ENCODE measurements around the gene PARP12.

DNA sequence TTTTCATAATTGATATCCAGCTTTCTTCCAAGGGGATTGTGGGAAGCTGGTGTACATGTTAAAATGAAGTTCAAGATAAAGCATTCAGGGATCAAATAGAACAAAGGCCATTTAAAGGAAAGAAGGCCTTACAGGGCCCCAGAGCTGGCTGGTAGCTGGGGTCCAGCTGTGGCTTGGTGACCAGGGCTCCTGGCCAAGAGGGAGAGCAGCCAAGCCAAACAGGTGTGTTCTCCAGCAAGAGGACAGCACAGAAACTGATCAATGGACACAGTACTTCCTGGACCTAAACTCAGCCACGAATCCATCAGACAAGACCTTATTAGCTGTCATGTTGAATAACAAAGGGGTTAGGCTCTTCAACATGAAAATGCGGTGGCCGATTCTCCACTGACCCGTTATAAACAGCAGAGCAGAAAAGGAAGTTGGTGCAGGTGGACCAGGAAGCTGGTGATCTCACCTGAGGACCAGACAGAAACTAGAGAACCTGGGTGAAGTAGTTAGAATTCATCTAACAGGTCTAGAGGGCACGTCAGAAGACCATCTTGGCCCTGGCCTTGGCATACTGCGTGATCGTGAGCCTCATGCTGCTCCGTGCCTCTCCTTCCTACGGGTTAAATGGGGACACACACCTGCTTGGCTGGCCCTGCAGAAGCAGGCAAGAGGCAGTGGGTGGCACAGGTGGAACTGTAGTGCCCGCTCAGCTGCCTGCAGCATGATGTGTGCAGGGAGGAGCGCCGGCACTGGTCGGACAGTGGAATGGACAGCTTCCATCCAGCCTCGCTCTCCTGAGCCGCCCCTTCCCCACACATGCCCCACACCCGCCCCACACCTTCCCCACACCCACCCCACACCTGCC lies 53.8 kb downstream of the PARP12 start:
- no peak for TF ChIP-seq TAF1 (IDR thresholded peaks at IDR 0.05; ENCODE audit: low read depth)
- TF ChIP-seq MAX (IDR thresholded peaks at IDR 0.05): no peak
- no peak for TF ChIP-seq CREB1 (IDR thresholded peaks at IDR 0.05; ENCODE audit: low read depth)
- no peak for TF ChIP-seq EGR1 (IDR thresholded peaks at IDR 0.05)
- no peak for TF ChIP-seq TCF12 (IDR thresholded peaks at IDR 0.05; ENCODE audit: low read depth)
- TF ChIP-seq FOXM1 (IDR thresholded peaks at IDR 0.05; ENCODE audit: borderline replicate concordance, low read depth): no peak
- TF ChIP-seq CEBPB (IDR thresholded peaks at IDR 0.05): no peak
- no peak for TF ChIP-seq RAD21 (IDR thresholded peaks at IDR 0.05; ENCODE audit: low read depth)
- no peak for TF ChIP-seq EP300 (IDR thresholded peaks at IDR 0.05; ENCODE audit: borderline replicate concordance)
- TF ChIP-seq, protein P1, sequence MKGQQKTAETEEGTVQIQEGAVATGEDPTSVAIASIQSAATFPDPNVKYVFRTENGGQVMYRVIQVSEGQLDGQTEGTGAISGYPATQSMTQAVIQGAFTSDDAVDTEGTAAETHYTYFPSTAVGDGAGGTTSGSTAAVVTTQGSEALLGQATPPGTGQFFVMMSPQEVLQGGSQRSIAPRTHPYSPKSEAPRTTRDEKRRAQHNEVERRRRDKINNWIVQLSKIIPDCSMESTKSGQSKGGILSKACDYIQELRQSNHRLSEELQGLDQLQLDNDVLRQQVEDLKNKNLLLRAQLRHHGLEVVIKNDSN (IDR thresholded peaks at IDR 0.05): no peak
- no peak for TF ChIP-seq ZBTB7A (IDR thresholded peaks at IDR 0.05; ENCODE audit: low read depth)
- TF ChIP-seq, protein P2, sequence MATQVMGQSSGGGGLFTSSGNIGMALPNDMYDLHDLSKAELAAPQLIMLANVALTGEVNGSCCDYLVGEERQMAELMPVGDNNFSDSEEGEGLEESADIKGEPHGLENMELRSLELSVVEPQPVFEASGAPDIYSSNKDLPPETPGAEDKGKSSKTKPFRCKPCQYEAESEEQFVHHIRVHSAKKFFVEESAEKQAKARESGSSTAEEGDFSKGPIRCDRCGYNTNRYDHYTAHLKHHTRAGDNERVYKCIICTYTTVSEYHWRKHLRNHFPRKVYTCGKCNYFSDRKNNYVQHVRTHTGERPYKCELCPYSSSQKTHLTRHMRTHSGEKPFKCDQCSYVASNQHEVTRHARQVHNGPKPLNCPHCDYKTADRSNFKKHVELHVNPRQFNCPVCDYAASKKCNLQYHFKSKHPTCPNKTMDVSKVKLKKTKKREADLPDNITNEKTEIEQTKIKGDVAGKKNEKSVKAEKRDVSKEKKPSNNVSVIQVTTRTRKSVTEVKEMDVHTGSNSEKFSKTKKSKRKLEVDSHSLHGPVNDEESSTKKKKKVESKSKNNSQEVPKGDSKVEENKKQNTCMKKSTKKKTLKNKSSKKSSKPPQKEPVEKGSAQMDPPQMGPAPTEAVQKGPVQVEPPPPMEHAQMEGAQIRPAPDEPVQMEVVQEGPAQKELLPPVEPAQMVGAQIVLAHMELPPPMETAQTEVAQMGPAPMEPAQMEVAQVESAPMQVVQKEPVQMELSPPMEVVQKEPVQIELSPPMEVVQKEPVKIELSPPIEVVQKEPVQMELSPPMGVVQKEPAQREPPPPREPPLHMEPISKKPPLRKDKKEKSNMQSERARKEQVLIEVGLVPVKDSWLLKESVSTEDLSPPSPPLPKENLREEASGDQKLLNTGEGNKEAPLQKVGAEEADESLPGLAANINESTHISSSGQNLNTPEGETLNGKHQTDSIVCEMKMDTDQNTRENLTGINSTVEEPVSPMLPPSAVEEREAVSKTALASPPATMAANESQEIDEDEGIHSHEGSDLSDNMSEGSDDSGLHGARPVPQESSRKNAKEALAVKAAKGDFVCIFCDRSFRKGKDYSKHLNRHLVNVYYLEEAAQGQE (IDR thresholded peaks at IDR 0.05; ENCODE audit: low read depth): no peak
